ENCODE measurements around the gene KRTAP4-3. TPM values are rescaled to one million over a fixed set of nuclear protein-coding genes. Genes with fewer than 3 reads are reported as not detected.

The KRTAP4-3 gene
- total RNA-seq, 1 experiment from 2014 or later = not detected

- no peaks in the 10 kb centered on the region for H3K4me1 ChIP-seq (ENCODE audit: insufficient read depth, low read length)
- no peak overlapping the region for H3K27ac ChIP-seq (ENCODE audit: insufficient read length, low read depth, low read length)
- no peak overlapping the region for H3K23ac ChIP-seq (ENCODE audit: insufficient read length, low read depth, low read length)
- no peaks in the 10 kb centered on the region for H3K27me3 ChIP-seq (ENCODE audit: insufficient read depth, low read length)
- H3K23me2 ChIP-seq (ENCODE audit: insufficient read length, low read depth, low read length, poor library complexity, severe bottlenecking) = no peaks in the 10 kb centered on the region
- H3K36me3 Mint-ChIP-seq (ENCODE audit: insufficient read depth in 1 of 3, low read depth in 3 of 3) = peaks cover 0 to 2% (median 0%) of the 10 kb centered on the region in 3 experiments; a peak in 2 of 7 replicates
- no peak overlapping the region for H3T11ph ChIP-seq (ENCODE audit: low read length)
- H3K79me2 ChIP-seq (ENCODE audit: insufficient read depth, low read length) = no peaks in the 10 kb centered on the region
- H3K14ac ChIP-seq (ENCODE audit: insufficient read depth, low read length) = no peak overlapping the region
- no peak overlapping the region for H2BK12ac ChIP-seq (ENCODE audit: insufficient read length, low read depth, low read length)
- no peak overlapping the region for H2BK15ac ChIP-seq (ENCODE audit: low read depth, low read length)
- H3K27ac Mint-ChIP-seq = no peak overlapping the region
- H4K5ac ChIP-seq (ENCODE audit: insufficient read length, low read depth, low read length) = no peak overlapping the region
- H4K20me1 ChIP-seq (ENCODE audit: control insufficient read depth, insufficient read depth, insufficient read length) = no peaks in the 10 kb centered on the region
- H3K56ac ChIP-seq (ENCODE audit: insufficient read length, low read depth, low read length) = no peak overlapping the region
- H4K91ac ChIP-seq (ENCODE audit: insufficient read length, low read depth, low read length) = no peak overlapping the region
- H2BK5ac ChIP-seq (ENCODE audit: insufficient read length, low read length) = no peak overlapping the region
- H2BK20ac ChIP-seq (ENCODE audit: low read depth, low read length, poor library complexity, severe bottlenecking) = no peak overlapping the region
- H3K9ac ChIP-seq (ENCODE audit: extremely low read depth, insufficient read length, low read length) = no peak overlapping the region
- no peak overlapping the region for H3K4me2 ChIP-seq (ENCODE audit: insufficient read depth, insufficient read length, low read length)
- no peak overlapping the region for H3K4ac ChIP-seq (ENCODE audit: low read depth, low read length)
- H3K27me3 Mint-ChIP-seq (ENCODE audit: low read depth) = no peaks in the 10 kb centered on the region; the same call in 1 of the 2 replicates
- peaks cover 5% of the 10 kb centered on the region in 2 experiments for H3K4me1 Mint-ChIP-seq
- no peak overlapping the region for H3K4me3 Mint-ChIP-seq
- no CpG with 5 or more reads among the region's 1 CpG for WGBS (ENCODE audit: extremely low coverage, insufficient read length, low lambda C conversion rate)
- no peak overlapping the region for H4K8ac ChIP-seq (replicated peaks; ENCODE audit: insufficient read length, low read depth, low read length)
- no peak overlapping the region for H2BK120ac ChIP-seq (ENCODE audit: low read depth, low read length, poor library complexity, severe bottlenecking)
- peaks cover 4 to 9% of the 10 kb centered on the region in 2 experiments; a peak in 4 of 5 replicates for H3K9me3 Mint-ChIP-seq
- H2AFZ ChIP-seq (ENCODE audit: low read length) = no peak overlapping the region
- DNase-seq = no peak
- no peaks in the 10 kb centered on the region for H3K9me3 ChIP-seq (ENCODE audit: control insufficient read depth, low read depth, low read length)
- no peak overlapping the region for H3K18ac ChIP-seq (ENCODE audit: insufficient read length, low read depth, low read length)
- H3K79me1 ChIP-seq (ENCODE audit: insufficient read depth, low read depth, low read length, poor library complexity, severe bottlenecking) = no peaks in the 10 kb centered on the region
- H2AK5ac ChIP-seq (ENCODE audit: insufficient read length, low read length) = no peak overlapping the region
- no peak for TF ChIP-seq CTCF (conservative IDR thresholded peaks at IDR 0.05)
Measured at GRCh38 chr17:41127371-41127770, 40.6 kb downstream of the KRTAP4-3 start.
